LNCaP clone FGC (cell line): ENCODE results near the gene CD151.
A peak's percentile ranks its signal among the peaks of the same experiment; 100 is the strongest.

Experiments used
- DNase-seq: peaks from one replicate; pipeline ENCODE4 v3.0.0-alpha.2; 2011; ENCODE audit warnings: low read depth
- H3K4me3 ChIP-seq: 2 replicates; pipeline ENCODE4 v1.5.1; 2011; ENCODE audit warnings: mild to moderate bottlenecking, low read depth, low read length, control low read depth
- TF ChIP-seq, protein P1 (sequence below): IDR thresholded peaks from 2 replicates; pipeline ENCODE4 v1.5.1; 2012; ENCODE audit warnings: mild to moderate bottlenecking; ENCODE audit not compliant: control insufficient read depth, insufficient read depth; ENCODE audit errors: extremely low read depth

Gene CD151

DNA sequence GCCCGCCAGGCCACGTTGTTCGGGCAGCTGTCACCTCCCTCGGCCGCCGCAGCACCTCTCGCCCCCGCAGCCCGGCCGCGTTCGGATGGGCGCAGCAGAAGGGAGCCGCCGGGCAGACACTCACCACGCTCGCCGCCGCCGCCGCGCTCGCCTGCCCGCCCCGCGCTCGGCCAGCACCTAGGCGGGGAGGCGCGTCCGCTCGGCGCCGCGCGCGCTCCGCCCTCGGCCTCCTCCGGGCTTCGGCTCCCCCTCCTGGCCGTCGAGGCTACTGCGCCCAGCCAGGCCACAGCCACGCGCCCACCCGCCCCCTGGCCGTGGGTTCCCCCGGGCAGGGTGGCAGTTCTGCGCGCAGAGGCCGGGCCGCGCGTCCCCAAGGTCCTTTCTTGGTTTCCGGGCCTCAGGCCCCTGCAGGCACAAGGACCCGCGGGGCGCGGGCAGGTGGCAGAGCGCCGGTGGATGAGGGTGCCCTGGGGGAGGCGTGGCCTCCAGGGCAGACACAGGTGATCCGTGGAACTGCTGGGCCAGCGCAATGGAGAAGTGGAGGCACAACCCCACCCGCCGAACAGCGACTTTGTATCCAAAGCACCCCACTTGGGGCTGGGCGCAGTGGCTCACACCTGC, 34.5 kb upstream of the CD151 start, which contains the start of gene SLC25A22:
Gene SLC25A22, minus strand, starts transcription at position 189 of the 621 bp plus-strand sequence. CDS start 3,275 bp downstream, outside the sequence.
- H3K4me3 ChIP-seq, result peak within 1 kb of the TSS; percentile 94
- TF ChIP-seq, protein P1, sequence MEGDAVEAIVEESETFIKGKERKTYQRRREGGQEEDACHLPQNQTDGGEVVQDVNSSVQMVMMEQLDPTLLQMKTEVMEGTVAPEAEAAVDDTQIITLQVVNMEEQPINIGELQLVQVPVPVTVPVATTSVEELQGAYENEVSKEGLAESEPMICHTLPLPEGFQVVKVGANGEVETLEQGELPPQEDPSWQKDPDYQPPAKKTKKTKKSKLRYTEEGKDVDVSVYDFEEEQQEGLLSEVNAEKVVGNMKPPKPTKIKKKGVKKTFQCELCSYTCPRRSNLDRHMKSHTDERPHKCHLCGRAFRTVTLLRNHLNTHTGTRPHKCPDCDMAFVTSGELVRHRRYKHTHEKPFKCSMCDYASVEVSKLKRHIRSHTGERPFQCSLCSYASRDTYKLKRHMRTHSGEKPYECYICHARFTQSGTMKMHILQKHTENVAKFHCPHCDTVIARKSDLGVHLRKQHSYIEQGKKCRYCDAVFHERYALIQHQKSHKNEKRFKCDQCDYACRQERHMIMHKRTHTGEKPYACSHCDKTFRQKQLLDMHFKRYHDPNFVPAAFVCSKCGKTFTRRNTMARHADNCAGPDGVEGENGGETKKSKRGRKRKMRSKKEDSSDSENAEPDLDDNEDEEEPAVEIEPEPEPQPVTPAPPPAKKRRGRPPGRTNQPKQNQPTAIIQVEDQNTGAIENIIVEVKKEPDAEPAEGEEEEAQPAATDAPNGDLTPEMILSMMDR, result peak; percentile 87
- no peak for DNase-seq

DNA sequence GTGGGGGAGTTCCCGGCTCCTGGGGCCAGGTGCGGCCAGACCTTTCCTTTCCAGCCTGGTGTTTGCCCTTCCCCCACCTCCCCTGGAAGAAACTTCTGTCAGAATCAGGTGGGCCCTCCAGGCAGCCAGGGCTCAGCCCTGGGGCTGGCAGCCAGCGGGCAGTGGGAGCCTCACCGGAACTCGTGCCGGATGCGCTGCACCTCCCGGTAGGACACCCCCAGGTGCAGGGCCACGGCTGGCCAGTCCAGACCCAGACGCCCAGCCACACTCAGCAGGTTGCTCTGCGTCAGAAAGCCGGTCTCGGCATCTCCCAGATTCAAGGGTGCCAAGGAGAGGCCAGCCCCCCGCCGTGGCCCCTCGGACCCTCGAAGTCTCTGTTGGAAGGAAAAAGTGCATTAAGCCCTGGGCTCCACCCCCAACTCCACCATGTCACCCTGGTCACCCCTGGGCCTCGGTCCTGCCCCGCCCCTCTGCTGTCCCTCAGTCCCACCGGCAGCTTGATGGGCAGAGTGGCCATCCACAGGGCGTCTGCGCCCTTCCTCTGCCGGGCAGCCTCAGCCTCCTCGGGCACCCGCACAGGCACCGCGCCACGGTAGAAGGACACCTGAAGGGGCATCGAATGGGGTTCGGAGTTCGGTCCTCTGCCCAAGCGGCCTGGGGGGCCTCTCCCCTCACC, 33.0 kb upstream of the CD151 start:
- TF ChIP-seq, protein P1, result no peak
- no peak overlapping the region for H3K4me3 ChIP-seq
- no peak for DNase-seq

DNA sequence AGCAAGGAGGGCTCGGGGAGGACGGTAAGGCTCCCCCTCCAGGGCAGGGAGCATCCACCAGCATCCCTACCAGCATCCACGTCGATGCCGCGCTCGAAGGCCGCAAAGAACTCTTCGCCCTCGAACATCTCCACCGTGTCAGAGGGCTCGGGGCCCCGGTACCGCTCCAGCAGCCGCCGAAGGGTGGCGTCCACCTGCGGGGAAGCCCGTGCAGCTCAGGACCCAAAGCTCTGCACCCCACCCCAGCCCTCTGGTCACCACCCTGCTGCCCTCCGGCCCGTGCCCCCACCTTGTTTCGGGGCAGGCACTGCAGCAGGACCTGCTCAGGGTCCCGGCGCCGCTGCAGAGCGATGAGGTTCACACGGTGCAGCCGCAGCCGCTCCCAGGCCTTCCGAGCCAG, 32.3 kb upstream of the CD151 start:
- TF ChIP-seq, protein P1, result no peak
- DNase-seq, result no peak
- H3K4me3 ChIP-seq, result no peak overlapping the region

DNA sequence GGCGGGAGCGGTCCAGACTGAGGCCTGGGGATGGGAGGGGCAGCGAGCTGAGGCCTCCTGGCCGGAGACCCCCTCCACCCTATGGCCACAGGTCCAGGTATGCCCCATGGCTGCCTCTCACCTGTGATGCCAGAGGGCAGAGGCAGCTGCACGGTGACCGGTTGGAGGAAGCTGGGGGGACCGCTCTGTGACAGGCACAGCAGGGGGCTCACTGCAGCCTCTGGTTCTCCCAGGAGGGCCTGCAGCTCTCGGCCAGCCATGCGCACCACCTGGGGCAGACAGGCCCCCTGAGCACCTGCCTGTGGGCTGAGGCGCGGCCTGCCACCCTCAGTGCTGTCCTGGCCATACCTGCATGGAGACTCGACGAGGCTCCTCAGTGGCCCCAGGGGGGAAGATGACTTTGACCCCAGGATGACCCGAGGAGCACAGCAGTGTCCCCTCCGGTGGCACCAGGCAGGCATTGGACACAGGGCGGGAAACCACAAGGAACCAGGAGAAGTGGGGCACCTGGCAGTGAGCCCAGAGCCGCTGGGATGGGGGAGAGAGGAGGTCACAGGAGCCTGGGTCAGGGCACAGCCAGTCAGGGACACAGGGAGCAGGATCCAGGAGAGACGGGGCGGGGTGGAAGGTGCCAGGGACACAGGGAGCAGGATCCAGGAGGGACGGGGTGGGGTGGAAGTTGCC, 31.5 kb upstream of the CD151 start:
- TF ChIP-seq, protein P1, result no peak
- no peak overlapping the region for H3K4me3 ChIP-seq
- DNase-seq, result no peak

DNA sequence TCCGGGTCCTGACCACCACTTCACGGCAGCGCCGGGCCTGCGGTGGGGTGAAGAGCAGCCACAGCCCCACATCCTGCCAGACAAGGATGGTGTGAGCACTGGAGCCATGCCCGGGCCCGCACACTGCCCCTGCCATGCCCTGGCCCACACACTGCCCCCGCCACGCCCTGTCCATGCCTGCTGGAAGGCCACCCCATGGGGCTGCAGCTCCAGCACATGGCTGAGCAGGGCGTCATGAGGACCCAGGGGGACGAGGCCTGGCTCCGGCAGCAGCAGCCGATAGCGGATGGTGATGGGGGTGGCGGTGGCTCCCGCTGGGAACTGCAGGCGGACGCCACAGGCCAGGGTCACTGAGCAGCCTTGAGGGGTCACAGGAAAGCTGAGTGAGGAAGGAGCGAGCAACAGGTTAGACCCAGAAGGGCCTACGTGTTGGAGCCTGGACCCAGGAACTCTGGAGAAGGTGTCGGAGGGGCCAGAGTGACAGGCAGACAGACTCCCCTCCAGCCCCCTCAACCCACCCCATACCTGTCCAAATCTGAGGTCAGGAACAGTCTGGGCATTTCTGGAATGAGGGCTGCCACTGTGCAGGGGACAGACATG, 30.6 kb upstream of the CD151 start:
- no peak for DNase-seq
- H3K4me3 ChIP-seq, result no peak overlapping the region
- TF ChIP-seq, protein P1, result no peak

DNA sequence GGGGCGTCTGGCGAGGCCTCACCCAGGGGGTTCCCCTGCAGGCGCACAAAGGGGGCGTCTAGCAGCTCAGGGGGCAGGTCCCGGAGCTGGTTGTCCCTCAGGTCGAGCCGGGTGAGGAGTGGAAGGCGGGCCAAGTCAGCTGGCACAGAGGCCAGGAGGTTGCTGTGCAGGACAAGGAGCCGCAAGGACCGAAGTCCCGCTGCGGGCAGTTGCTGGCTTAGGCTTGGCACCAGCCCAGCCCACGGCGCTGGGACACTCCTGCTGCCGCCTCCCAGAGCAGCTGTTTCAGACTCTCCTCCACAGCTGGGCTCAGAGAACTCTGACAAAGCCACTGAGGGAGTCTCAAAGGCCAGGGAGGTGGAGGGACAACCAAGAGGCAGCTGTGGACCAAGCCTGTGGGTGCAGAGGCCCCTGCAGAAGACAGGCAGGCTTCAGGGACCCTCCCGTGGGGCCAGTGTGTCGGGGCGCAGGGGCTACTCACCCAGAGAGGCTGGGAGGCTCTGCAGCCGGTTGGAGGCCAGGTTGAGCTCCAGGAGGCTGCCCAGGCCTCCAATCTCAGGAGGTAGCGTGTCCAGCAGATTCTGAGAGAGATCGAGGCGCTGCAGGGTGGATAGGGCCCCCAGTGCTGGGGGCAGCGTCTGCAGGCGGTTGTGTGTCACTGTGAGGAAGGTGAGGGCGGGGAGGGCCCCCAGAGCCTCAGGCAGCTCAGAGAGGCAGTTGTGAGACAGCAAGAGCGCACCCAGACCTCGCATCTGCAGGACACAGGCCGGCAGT, 29.9 kb upstream of the CD151 start:
- no peak overlapping the region for H3K4me3 ChIP-seq
- DNase-seq, result no peak
- TF ChIP-seq, protein P1, result no peak
